Amygdala (tissue), 56 donors: Measurements from ENCODE around the gene SUCLG2.
A peak's percentile ranks its signal among the peaks of the same experiment; 100 is the strongest.

ENCODE experiments used
- DNase-seq, 56 donors: peaks; one replicate each; lab custom pipeline; 2025; lab: John Stamatoyannopoulos, UW

SUCLG2 gene

DNA sequence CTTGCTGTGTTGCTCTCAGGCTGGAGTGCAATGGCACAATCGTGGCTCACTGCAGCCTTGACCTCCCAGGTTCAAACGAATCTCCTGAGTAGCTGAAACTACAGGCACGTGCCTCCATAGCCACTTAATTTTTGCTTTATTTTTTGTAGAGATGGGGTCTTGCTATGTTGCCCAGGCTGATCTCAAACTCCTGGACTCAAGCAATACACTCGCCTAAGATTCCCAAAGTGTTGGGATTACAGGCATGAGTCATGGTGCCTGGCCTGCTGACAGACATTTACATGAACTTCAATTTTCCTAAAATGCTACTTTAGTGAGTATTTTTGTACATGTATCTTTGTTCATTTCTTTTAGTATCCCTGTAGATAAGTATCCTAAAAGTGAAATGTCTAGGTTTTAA is 132.3 kb downstream of the SUCLG2 start:
- DNase-seq = no peak

DNA sequence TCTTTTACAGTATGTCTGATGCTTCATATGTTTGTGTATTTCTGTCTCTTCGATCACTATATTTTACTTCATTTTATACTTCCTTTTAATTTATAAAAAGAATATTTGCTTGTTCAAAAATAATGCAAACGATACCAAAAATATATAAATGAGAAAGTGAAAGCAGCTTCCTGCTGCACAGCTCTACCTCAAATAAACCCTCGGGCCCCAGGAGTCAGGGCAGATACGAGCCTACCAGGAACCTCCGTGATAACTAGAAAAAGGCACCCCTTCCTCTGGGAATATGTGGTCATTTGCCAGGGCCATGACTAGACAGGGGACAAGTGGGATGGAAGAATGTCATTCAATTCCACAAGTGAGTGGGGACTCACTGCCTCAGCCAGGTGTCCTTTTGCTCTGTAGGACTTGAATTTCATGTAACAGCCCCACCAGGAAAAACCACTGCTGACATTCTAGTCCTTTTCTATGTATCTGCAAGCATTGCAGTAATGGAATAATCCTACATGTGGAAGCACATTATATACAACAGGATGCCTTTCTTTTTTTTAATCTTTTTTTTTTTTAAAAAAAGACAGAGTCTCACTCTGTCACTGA is 133.3 kb downstream of the SUCLG2 start:
- DNase-seq = no peak

DNA sequence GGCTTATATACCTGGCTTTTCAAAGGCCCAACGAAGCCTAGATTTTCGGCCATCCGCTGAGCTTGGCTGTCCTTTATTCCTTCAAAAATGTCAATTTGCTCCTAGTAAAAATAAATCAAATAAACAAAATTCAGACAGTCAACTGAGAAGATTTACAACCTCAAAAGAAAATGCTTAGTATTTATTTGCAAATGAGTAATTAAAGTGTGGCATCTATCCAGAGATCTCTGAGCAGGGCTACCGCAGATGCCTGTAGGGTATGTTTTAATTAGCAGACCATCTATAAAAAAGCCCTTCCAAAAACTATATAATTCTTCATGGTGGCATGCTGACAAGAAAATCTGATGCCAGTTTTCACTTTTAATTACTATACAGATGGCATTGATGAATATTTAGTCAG is 136.2 kb downstream of the SUCLG2 start:
- DNase-seq = no peak

DNA sequence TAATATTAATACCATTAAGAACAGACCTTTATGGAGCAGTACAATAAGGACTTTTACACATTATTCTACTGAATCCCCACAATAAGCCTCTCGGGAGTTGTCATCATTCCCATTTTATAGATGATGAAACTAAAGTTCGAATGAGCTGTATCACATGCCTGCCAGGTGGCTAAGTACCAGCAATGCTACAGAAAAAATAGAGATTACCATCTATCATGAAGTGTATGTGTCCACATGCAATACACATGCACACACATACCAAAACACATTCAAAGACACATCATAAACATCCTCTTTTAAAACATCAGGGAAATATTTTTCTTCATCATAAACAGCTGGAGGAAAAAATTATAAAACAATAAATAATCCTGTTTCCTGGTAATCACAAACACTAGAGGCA is 136.6 kb downstream of the SUCLG2 start:
- no peak for DNase-seq

DNA sequence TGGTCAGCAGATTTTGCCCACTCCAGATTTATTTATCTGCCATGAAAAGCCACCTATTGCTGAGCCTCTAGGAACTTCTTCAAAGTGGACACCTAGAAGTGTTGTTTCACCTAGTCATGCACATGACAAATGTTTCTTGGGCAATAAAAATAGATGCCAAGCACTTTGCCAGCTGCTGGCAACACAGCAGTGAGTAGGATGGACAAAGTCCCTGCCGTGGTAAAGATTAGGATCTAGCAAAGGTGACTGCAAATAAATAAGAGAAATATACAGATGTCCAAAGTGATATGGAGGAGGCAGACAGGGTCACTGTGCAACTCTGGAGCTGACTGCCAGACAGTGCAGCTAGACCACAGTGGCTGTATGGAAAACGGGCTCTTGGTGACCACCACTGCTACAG is 137.9 kb downstream of the SUCLG2 start:
- DNase-seq = no peak

DNA sequence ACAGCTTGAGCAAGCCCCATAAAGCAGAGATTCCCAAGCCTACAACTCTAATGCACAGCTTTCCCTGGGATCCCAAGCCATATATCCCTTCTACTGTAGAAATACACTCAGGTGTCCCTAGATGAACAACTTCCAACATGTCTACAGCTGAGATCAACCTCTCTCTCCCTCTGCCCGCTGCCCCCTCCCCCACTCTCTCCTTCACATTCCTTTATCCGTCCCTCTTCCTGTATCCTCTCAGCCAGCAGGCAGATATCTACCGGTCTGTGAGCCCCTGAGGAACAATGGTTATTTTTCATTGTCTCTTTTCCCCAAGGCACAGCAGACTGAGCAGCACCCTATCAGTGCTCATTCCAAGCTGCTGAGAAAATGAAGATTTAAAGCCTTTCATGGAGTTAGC is 138.6 kb downstream of the SUCLG2 start:
- DNase-seq = no peak

DNA sequence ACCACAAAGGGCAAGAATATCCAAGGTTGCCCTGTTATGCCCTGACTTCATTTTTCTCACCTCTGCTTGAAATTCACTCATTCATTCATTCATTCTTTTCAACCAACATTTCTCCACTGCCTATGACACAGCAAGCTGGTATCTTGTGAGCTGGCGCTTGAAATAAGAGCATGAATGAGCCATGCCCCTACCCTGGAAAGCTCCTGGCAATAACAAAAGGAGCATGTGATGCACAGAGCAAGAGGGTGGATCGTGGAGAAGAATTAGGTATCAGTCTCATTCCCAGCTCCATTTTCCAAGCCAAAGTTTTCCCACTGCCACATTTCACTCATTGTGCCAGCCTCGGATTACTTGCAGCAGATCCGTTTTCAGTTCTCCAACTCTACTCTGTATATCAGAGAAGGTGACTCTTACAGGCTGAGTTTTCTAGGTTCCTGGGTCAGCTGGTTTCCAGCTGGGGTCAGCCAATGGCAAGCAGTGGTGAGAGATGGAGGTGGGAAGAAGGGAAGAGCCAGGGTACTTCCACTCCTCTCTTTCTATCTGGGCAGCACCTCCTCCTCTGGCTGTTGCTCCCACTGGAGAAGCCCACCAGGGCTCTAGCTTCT is 144.8 kb downstream of the SUCLG2 start:
- DNase-seq = no peak

DNA sequence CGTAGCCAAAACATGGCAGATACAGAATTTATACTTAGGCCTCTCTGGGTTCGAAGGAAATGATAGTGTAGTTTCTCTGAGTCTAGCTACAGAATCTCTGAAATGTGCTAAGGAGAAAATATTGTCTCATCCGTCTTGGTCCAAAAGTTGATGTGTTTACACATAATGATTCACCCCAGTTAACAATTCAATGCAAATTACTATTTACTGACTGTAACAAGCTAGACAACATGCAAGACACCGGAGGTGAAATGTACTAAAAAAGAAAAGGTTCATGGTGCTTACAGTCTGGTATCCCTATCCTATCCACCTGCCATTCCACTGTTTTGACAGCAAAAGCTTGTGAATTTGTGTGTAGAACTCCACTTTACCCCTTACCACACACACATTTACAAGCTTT is 146.8 kb downstream of the SUCLG2 start:
- DNase-seq = no peak

DNA sequence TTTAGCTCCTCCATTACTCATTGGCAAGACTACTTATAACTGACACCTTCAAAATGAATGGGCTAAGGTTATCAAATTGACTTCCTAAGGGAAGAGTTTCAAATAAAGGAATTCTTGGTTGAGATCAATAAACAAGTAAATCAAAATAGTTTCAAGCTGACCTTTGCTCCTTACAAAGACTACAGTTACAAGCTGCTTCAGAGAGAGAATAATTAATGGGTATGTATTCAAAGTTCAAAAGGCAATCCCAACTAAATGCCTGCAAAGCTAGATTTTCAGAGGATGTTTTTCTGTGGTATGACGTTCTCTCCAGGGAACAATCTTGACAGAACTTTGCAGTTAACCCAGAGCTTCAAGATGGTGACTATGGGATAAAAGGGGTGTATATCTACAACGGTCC is 153.7 kb downstream of the SUCLG2 start:
- no peak for DNase-seq

DNA sequence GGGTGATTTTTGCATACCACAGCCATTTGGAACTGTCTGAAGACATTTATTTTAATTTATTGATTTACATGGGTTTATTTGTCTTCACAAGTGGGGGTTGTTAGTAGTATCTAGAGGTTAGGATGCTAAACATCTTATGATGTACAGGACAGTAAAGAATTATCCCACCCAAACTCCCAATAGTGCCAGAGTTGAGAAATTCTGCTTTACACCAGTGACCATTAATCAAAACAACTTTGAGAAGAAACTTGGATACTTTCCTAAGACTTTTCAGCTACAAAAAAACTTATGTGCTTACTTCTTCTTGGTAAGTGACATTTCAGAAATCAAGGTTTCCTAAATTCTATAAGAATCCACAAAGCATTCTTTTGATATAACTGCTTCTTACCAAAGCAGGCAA is 156.7 kb downstream of the SUCLG2 start:
- no peak for DNase-seq

DNA sequence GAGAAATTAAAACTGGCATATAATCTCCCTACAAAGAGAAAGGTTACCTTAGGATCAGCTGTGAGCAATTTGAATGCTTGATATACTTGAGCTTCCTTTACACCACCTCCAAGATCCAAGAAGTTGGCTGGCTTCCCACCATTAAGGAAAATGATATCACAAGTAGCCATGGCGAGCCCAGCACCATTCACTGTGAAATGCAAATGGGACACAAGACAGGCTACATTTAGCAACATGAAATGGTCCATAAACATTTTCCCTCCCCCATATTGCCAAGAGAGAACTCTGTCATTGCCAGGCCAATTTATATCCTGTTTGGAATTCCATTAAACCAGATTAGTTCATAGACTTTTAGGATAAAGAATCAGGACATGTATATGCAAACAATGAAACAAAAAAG is 158.7 kb downstream of the SUCLG2 start:
- no peak for DNase-seq

DNA sequence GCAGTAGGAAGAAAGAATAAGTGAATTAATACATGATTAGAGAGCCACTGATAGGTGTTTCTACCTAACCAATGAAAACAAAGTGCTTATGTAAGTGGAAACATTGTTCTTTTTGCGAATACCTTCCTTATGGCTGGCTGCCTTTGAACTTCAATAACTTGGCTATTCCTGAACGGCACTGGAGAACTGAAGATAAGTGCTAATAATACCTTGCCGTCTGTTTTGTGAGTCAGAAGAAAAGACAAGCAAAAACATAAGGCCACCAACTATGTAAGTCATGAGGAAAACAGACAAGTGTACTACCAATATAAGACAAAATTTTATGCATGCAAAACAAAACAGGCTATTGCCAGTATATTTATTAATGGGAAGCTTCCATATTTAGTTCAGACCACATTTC is 160.6 kb downstream of the SUCLG2 start:
- DNase-seq = no peak

DNA sequence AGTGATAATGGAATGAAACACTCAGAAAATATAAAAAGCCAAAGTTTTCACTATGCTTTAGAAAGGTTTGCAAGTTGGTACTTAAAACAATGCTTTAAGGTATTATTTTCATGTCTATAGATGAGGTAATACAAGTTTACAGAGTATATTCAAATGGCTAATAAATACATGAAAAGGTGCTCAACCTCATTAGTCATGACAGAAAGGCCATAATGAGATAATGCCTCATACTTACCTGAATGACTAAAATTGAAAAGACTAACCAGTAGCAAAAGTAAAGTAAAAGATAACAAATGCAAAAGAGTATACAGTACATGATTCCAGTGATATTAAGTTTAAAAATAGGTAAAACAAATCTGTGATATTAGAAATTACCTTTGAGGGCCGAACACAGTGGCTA is 163.8 kb downstream of the SUCLG2 start:
- DNase-seq = no peak

DNA sequence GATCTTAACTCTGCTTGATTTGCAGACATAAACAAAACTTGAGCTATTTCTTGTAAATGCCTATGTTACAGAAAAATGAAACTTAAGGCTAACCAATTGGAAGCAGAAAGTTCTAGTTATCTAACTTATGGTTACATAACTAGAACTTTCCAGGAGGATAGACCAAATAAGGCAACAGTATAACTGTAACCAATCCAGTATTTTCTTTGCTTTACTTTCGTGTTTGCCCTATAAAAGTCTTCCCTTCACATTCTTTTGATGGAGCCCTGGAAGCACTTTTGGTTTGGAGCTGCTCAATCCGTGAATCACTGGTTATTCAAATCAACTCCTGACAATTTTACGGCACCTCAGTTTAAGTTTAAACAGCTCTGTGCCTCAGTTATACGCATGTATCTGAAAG is 164.6 kb downstream of the SUCLG2 start:
- no peak for DNase-seq

DNA sequence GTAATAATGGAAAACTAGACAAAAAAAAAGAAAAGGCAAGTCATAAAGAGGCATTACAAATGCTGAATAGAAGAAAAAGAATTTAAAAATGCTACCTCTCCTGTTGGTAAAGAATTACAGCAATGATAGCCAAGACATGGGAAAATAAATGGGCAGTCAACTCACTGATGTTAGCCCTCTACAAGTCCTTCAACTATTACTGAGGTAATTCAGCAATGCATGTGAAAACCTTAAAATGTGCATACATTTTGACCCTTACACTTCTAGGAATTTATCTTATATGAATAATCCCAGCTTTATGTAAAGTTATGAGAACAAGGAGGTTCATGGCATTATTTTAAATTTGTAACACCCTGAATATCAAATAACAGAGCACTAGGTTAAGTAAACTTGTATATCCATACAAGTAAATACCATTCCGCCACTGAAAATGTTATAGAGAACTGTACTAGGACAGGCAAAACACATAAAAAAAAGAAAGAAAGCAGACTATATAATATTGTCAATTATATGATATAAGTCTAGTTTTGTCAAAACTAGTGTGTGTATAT is 166.8 kb downstream of the SUCLG2 start:
- DNase-seq = no peak

DNA sequence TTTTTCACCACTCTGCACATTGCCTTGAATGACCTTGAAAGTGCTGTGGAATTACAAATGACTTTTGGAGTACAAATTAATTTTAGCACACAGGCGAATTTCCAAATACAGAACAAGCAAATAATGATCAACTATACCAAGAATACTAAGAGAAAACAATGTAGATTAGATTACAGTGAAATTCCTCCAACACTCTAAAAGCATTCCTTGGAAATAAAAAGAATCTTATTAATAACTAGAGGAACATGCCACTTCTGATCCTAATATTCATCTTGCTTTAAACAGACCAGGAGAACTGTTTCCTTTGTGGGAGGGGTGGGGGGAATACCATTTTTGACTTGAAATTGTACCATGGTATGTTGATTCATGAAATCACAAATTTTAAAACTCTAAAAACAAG is 167.5 kb downstream of the SUCLG2 start:
- no peak for DNase-seq

DNA sequence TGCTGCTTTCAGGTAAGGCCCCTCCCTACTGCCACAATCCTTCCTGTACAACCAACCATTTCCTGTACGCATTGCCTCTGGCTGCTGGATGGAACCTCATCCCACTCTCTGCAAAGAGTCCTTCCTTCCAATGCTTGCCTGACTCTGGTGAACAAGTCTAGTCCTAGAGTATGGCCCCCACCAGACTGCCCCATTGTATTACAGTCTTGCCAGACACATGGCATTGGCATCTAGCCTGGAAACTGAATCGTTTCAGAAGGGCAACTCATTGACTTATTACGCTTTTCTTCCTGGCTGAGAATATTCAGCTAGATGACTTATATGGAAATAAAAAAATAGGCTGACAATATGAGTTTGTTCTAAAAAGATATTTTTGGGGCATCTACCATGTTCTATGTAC is 170.3 kb downstream of the SUCLG2 start:
- peak in 2 of 56 donors; percentile 1 to 3 for DNase-seq

DNA sequence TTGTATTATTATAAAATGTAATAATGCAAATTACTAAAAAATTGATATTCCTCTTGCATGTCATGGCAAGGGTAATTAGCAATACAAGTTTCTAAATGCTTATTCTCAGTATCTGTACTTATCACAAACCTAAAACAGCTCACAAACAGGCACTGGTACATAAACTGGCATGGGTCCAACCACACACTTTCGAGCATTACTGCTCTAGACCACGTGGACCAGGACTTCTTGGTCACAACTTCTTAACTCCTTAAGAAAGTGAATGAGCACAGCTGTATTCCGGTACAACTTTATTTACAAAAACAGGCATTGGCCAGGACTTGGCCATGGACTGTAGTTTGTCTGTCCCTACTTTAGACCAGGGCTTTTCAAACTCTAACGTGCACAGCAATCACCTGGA is 173.3 kb downstream of the SUCLG2 start:
- DNase-seq = no peak

DNA sequence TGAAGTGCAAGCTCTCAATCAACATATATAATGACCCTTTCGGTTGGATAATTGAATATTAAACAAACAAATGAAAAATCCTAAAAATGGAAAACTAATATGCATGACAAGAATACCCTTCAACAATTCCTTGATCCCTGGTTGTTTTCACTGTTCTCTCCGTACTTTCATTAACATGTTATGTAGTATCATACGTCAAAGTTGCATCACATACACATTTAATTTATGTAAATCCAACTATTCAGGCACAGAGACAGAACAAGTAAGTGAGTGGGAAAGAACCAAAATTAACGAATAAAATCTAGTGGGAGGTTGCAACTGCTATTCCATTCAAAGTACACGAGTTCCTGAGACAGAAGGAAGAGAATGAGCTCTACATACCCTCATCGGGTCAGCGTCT is 176.0 kb downstream of the SUCLG2 start:
- DNase-seq = no peak

DNA sequence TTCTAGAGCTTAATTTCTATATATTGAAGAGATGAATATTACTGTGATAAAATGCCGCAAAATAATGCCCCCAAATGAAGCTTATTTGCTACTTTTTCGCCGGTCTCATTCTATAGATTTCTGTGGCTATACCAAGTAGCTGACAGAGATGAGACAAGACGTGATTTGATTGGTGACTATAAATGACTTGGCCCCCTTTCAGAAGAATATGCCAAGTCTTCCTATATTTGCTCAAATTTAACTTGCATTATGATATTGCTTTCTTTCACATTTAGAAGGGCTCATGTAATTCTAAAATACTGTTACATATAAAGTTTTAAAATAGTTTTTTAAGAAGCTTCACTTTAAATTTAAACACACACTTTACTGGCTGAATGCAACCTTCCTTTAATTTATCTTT is 180.1 kb downstream of the SUCLG2 start:
- no peak for DNase-seq

DNA sequence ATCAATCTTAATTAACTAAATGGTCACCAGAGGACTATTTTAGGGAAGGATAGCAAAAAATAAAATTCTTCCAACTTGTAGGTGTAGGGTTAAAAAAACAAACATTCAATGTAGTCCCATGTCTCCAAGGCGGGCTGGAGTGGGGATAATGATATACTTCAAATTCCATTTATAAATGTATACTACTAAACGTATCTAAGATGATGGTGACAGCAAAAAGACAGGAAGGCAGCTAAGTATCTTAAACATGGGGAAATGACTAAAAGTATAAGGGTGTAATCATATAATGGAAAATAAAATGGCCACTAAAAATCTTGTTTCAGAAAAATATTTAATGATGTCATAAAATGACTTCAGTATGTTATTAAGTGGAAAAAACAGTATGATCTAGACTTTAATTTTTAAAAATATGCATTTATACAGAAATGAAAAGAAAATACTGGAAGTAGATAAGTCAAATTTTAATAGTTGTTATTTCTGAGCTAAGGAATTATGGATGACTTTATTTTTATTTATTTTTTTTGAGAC is 181.7 kb downstream of the SUCLG2 start:
- DNase-seq = no peak

DNA sequence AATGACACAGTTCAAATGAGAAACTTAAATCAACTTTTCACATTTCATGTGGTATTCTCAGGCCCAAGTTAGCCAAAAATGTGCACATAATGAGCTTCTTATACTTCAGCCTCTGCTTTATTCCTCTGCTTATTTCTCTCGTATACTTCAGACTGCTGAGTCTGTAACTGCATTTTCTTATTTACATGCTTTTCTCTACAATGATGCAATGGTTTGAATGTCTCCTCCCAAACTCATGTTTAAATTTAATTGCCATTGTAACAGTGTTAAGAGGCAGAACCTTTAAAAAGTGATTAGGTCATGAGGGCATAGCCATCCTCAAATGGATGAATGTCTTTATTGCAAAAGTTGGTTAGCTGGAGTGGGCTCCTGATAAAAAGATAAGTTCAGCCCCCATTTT is 184.2 kb downstream of the SUCLG2 start:
- no peak for DNase-seq

DNA sequence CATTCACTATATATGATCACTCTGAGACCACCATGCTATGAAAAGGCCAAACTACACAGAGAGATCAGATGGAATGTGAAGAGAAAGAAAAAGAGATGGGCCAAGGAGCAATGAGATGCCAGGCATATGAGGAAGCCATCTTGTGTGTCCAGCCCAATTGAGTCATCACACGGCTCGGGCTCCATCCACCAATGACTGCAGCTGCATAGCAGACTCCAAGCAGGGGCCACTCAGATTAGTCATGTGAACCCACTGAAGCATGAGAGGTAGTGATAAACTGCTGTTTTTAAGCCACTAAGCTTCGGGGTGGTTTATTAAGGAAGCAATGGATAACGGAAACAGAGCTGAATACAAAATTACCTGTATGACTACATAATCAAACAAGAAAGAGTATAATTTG is 185.9 kb downstream of the SUCLG2 start:
- no peak for DNase-seq
